H9 (cell line): ENCODE measurements around the gene GPATCH1. TPM values are rescaled to one million over a fixed set of nuclear protein-coding genes. Genes with fewer than 3 reads are reported as not detected.

ENCODE experiments used
- DNase-seq: peaks from one replicate; pipeline ENCODE4 v3.0.0-alpha.2; 2017
- H2AFZ ChIP-seq: one replicate; pipeline ENCODE4 v1.6.1; 2013; ENCODE audit warnings: mild to moderate bottlenecking, low read length, control low read depth, moderate library complexity
- H2AK5ac ChIP-seq: 2 replicates; pipeline ENCODE4 v1.6.1; 2013; ENCODE audit warnings: low read length, control low read depth, mixed read lengths; ENCODE audit not compliant: insufficient read length
- H2BK120ac ChIP-seq: one replicate; pipeline ENCODE4 v1.6.1; 2013; ENCODE audit warnings: low read depth, mild to moderate bottlenecking, low read length, control low read depth, inconsistent platforms; ENCODE audit not compliant: poor library complexity, severe bottlenecking
- H2BK12ac ChIP-seq: 2 replicates; pipeline ENCODE4 v1.6.1; 2013; ENCODE audit warnings: low read length, control low read depth, mixed read lengths, low read depth; ENCODE audit not compliant: insufficient read length
- H2BK15ac ChIP-seq: 2 replicates; pipeline ENCODE4 v1.6.1; 2013; ENCODE audit warnings: low read depth, low read length, control low read depth
- H2BK20ac ChIP-seq: one replicate; pipeline ENCODE4 v1.6.1; 2013; ENCODE audit warnings: low read depth, mild to moderate bottlenecking, low read length, control low read depth, inconsistent platforms; ENCODE audit not compliant: poor library complexity, severe bottlenecking
- H2BK5ac ChIP-seq: 2 replicates; pipeline ENCODE4 v1.6.1; 2013; ENCODE audit warnings: low read length, control low read depth, mixed read lengths; ENCODE audit not compliant: insufficient read length
- H3K14ac ChIP-seq: 2 replicates; pipeline ENCODE4 v1.6.1; 2013; ENCODE audit warnings: low read length, control low read depth; ENCODE audit not compliant: insufficient read depth
- H3K18ac ChIP-seq: 2 replicates; pipeline ENCODE4 v1.6.1; 2013; ENCODE audit warnings: low read depth, mild to moderate bottlenecking, mixed read lengths, low read length, control low read depth; ENCODE audit not compliant: insufficient read length
- H3K23ac ChIP-seq: 2 replicates; pipeline ENCODE4 v1.6.1; 2013; ENCODE audit warnings: low read length, control low read depth, mixed read lengths, low read depth; ENCODE audit not compliant: insufficient read length
- H3K23me2 ChIP-seq: 2 replicates; pipeline ENCODE4 v1.6.1; 2013; ENCODE audit warnings: low read depth, mild to moderate bottlenecking, mixed read lengths, low read length, control low read depth; ENCODE audit not compliant: insufficient read length, poor library complexity, severe bottlenecking
- H3K27ac ChIP-seq: 2 replicates; pipeline ENCODE4 v1.5.1; 2013; ENCODE audit warnings: low read length, control low read depth, mixed read lengths, low read depth; ENCODE audit not compliant: insufficient read length
- H3K27me3 ChIP-seq: 2 replicates; pipeline ENCODE4 v1.6.1; 2013; ENCODE audit warnings: low read length, control low read depth, inconsistent platforms; ENCODE audit not compliant: insufficient read depth
- H3K4ac ChIP-seq: 2 replicates; pipeline ENCODE4 v1.6.1; 2013; ENCODE audit warnings: low read depth, mild to moderate bottlenecking, control low read depth, inconsistent platforms, low read length, moderate library complexity
- H3K4me1 ChIP-seq: 2 replicates; pipeline ENCODE4 v1.6.1; 2013; ENCODE audit warnings: low read length, control low read depth, inconsistent platforms; ENCODE audit not compliant: insufficient read depth
- H3K4me2 ChIP-seq: 2 replicates; pipeline ENCODE4 v1.6.1; 2013; ENCODE audit warnings: low read length, control low read depth, mixed read lengths; ENCODE audit not compliant: insufficient read length, insufficient read depth
- H3K56ac ChIP-seq: 2 replicates; pipeline ENCODE4 v1.6.1; 2013; ENCODE audit warnings: low read depth, mild to moderate bottlenecking, mixed read lengths, low read length, control low read depth; ENCODE audit not compliant: insufficient read length
- H3K79me1 ChIP-seq: 2 replicates; pipeline ENCODE4 v1.6.1; 2013; ENCODE audit warnings: low read depth, mild to moderate bottlenecking, moderate library complexity, low read length, control low read depth, inconsistent platforms; ENCODE audit not compliant: insufficient read depth, poor library complexity, severe bottlenecking
- H3K79me2 ChIP-seq: 2 replicates; pipeline ENCODE4 v1.6.1; 2013; ENCODE audit warnings: low read length, control low read depth, inconsistent platforms; ENCODE audit not compliant: insufficient read depth
- H3K9ac ChIP-seq: 2 replicates; pipeline ENCODE4 v1.6.1; 2013; ENCODE audit warnings: low read length, control low read depth, mixed read lengths; ENCODE audit not compliant: insufficient read length; ENCODE audit errors: extremely low read depth
- H3K9me3 ChIP-seq: one replicate; pipeline ENCODE4 v1.6.1; 2013; ENCODE audit warnings: low read depth, low read length, inconsistent platforms; ENCODE audit not compliant: control insufficient read depth
- H3T11ph ChIP-seq: one replicate; pipeline ENCODE4 v1.6.1; 2013; ENCODE audit warnings: mild to moderate bottlenecking, low read length, control low read depth, inconsistent platforms
- H4K20me1 ChIP-seq: one replicate; pipeline ENCODE4 v1.6.1; 2013; ENCODE audit not compliant: control insufficient read depth, insufficient read length, insufficient read depth
- H4K5ac ChIP-seq: 2 replicates; pipeline ENCODE4 v1.6.1; 2013; ENCODE audit warnings: low read depth, mild to moderate bottlenecking, mixed read lengths, low read length, control low read depth; ENCODE audit not compliant: insufficient read length
- H4K8ac ChIP-seq: replicated peaks from 2 replicates; pipeline ENCODE4 v1.6.1; 2013; ENCODE audit warnings: low read length, control low read depth, mixed read lengths, low read depth; ENCODE audit not compliant: insufficient read length
- H4K91ac ChIP-seq: 2 replicates; pipeline ENCODE4 v1.6.1; 2013; ENCODE audit warnings: low read depth, mild to moderate bottlenecking, moderate library complexity, mixed read lengths, low read length, control low read depth; ENCODE audit not compliant: insufficient read length
- H3K27ac Mint-ChIP-seq, 3 experiments: 2 replicates in 2 of 3; 3 replicates in 1 of 3; pipeline ENCODE4 v1.8.0; 2020 to 2021; ENCODE audit warnings: mixed read lengths in 3 of 3, mild to moderate bottlenecking in 1 of 3, moderate library complexity in 1 of 3
- H3K27me3 Mint-ChIP-seq: 2 replicates; pipeline ENCODE4 v1.8.0; 2021; ENCODE audit warnings: low read depth, mild to moderate bottlenecking, moderate library complexity, mixed read lengths
- H3K36me3 Mint-ChIP-seq, 3 experiments: 2 replicates in 2 of 3; 3 replicates in 1 of 3; pipeline ENCODE4 v1.8.0; 2020 to 2021; ENCODE audit warnings: low read depth in 3 of 3, mixed read lengths in 3 of 3; ENCODE audit not compliant: insufficient read depth in 1 of 3
- H3K4me1 Mint-ChIP-seq, 2 experiments: 2 replicates each; pipeline ENCODE4 v1.8.0; 2020; ENCODE audit warnings: mixed read lengths in 2 of 2
- H3K4me3 Mint-ChIP-seq, 2 experiments: 2 replicates in 1 of 2; 3 replicates in 1 of 2; pipeline ENCODE4 v1.8.0; 2020 to 2021; ENCODE audit warnings: mild to moderate bottlenecking in 2 of 2, mixed read lengths in 2 of 2, moderate library complexity in 1 of 2
- H3K9me3 Mint-ChIP-seq, 2 experiments: 2 replicates in 1 of 2; 3 replicates in 1 of 2; pipeline ENCODE4 v1.8.0; 2020; ENCODE audit warnings: mild to moderate bottlenecking in 2 of 2, mixed read lengths in 2 of 2, moderate library complexity in 1 of 2
- CTCF ChIP-seq: fragments of 200-600 bp; sonication (generic); conservative IDR thresholded peaks from 3 replicates; pipeline ENCODE4 v1.8.0; 2021; ENCODE audit warnings: antibody characterized with exemption, mild to moderate bottlenecking
- WGBS: extraction: QIAGEN DNeasy Blood & Tissue Kit; methylation state at CpG from one replicate; pipeline ENCODE4 v1.1.7; 2013; ENCODE audit warnings: missing lambda C conversion rate, low lambda C conversion rate, mixed read lengths; ENCODE audit not compliant: insufficient read length; ENCODE audit errors: extremely low coverage; 5-methylcytosine and 5-hydroxymethylcytosine counted together
- total RNA-seq: library from RNA; stranded (reverse); gene quantifications from 2 replicates; pipeline ENCODE4 v1.2.1, GENCODE V29; 2021

GPATCH1 gene
- total RNA-seq, 1 experiment from 2014 or later: 11.7 TPM

- no peaks in the 10 kb centered on the region for H3K79me1 ChIP-seq
- no peak for DNase-seq
- H3T11ph ChIP-seq: no peak overlapping the region
- H3K14ac ChIP-seq: no peak overlapping the region
- H2BK15ac ChIP-seq: no peak overlapping the region
- no peak overlapping the region for H3K9ac ChIP-seq
- no peaks in the 10 kb centered on the region for H3K4me1 ChIP-seq
- no peak overlapping the region for H3K27ac Mint-ChIP-seq
- H2AK5ac ChIP-seq: no peak overlapping the region
- peaks cover 2 to 3% of the 10 kb centered on the region in 2 experiments; a peak in 3 of 5 replicates for H3K9me3 Mint-ChIP-seq
- no peaks in the 10 kb centered on the region; the same call in 1 of the 2 replicates for H3K27me3 Mint-ChIP-seq
- H3K4me2 ChIP-seq: no peak overlapping the region
- no peaks in the 10 kb centered on the region for H3K27me3 ChIP-seq
- TF ChIP-seq CTCF: no peak
- H3K4me3 Mint-ChIP-seq: no peak overlapping the region
- 0 out of 7 replicates have a peak, but pooled peaks cover 0 to 2% (median 0%) of the 10 kb centered on the region in 3 experiments for H3K36me3 Mint-ChIP-seq
- H3K4ac ChIP-seq: no peak overlapping the region
- no peak overlapping the region for H4K5ac ChIP-seq
- no peaks in the 10 kb centered on the region for H4K20me1 ChIP-seq
- H3K23ac ChIP-seq: no peak overlapping the region
- H3K27ac ChIP-seq: no peak overlapping the region
- no peaks in the 10 kb centered on the region for H3K23me2 ChIP-seq
- H2BK120ac ChIP-seq: no peak overlapping the region
- H3K4me1 Mint-ChIP-seq: no peaks in the 10 kb centered on the region
- H2BK5ac ChIP-seq: no peak overlapping the region
- H3K56ac ChIP-seq: no peak overlapping the region
- no peak overlapping the region for H4K91ac ChIP-seq
- H2BK20ac ChIP-seq: no peak overlapping the region
- H4K8ac ChIP-seq: no peak overlapping the region
- no peaks in the 10 kb centered on the region for H3K9me3 ChIP-seq
- WGBS: no CpG with 5 or more reads among the region's 6 CpGs
- H3K79me2 ChIP-seq: no peaks in the 10 kb centered on the region
- no peak overlapping the region for H2BK12ac ChIP-seq
- no peak overlapping the region for H3K18ac ChIP-seq
- H2AFZ ChIP-seq: no peak overlapping the region
These were observed 77.4 kb downstream of the GPATCH1 start for GRCh38 chr19:33158365-33158764.
